B cell (primary cell): ENCODE measurements around the gene AATK.

ENCODE experiments used
- EZH2 ChIP-seq: IDR thresholded peaks from 2 replicates; pipeline ENCODE4 v1.6.1; 2012; ENCODE audit warnings: borderline replicate concordance, low read depth, mild to moderate bottlenecking, moderate library complexity, low read length; ENCODE audit not compliant: insufficient read depth, poor library complexity, severe bottlenecking
- TF ChIP-seq, protein P1 (sequence below): fragments of 200-600 bp; IDR thresholded peaks from one replicate; pipeline ENCODE4 v1.8.0; 2022; ENCODE audit warnings: antibody characterized with exemption, mild to moderate bottlenecking

DNA sequence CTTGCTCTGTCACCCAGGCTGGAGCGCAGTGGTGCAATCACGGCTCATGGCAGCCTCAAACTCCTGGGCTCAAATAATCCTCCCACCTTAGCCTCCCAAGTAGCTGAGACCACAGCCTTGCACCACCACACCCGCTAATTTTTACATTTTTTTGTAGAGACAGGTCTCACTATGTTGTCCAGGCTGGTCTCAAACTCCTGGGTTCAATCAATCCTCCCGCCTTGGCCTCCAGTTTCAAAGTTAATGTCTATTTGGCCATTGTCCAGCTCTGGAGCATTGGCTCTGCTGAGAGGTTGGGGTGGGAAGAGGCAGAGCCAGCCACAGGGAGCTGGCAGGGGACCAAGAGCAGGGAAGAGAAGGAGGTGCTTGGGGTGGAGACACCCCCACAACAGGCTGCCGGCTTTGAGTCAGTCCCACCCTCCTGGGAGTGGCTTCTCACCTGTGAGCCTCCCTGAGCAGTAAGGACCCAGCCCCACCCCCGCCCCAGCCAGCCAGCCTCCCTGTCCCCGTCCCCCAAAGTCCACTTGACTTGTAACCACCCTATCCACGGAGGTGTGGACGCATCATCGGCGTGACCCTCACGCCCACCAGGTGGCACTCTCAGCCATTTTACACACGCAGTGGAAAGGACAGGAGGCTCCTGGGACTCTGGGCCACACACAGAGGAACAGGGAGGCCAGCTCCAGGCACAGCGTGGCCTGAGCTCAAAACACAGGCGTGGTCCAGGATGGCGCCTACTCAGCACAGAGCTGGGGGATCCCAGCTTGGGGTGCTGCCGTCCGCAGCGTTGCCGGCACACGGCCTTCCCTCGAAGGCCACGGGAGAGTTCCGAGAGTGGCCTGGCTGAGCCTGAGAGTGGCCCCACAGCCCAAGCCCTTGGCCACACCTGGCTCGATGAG is 23.5 kb downstream of the AATK start:
- TF ChIP-seq, protein P1, sequence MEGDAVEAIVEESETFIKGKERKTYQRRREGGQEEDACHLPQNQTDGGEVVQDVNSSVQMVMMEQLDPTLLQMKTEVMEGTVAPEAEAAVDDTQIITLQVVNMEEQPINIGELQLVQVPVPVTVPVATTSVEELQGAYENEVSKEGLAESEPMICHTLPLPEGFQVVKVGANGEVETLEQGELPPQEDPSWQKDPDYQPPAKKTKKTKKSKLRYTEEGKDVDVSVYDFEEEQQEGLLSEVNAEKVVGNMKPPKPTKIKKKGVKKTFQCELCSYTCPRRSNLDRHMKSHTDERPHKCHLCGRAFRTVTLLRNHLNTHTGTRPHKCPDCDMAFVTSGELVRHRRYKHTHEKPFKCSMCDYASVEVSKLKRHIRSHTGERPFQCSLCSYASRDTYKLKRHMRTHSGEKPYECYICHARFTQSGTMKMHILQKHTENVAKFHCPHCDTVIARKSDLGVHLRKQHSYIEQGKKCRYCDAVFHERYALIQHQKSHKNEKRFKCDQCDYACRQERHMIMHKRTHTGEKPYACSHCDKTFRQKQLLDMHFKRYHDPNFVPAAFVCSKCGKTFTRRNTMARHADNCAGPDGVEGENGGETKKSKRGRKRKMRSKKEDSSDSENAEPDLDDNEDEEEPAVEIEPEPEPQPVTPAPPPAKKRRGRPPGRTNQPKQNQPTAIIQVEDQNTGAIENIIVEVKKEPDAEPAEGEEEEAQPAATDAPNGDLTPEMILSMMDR, result peak; percentile 73
- TF ChIP-seq EZH2, result no peak
